ENCODE results near the gene SULT6B1. TPM values are rescaled to one million over a fixed set of nuclear protein-coding genes. Genes with fewer than 3 reads are reported as not detected.

SULT6B1 gene
- total RNA-seq (2022; extraction: Qiagen RNA extraction), result not detected in 5 replicates

GRCh38 chr2:37188570-37188969, at the start of gene SULT6B1:
Gene SULT6B1 (minus strand): TSS chr2:37188670. CDS start chr2:37188640, 30 bp downstream.

GRCh38 chr2:37231241-37232130, 43.0 kb upstream of the SULT6B1 start, which contains the start of the genes CEBPZ and NDUFAF7:
Gene CEBPZ (minus strand): TSS chr2:37231596. CDS start chr2:37231567, 29 bp downstream.
Gene NDUFAF7 (plus strand): TSS chr2:37231658. CDS start chr2:37231706, 48 bp downstream.

GRCh38 chr2:37196320-37197195, 8.1 kb upstream of the SULT6B1 start, which contains the start of gene CEBPZOS:
Gene CEBPZOS (plus strand): TSS chr2:37196496. CDS start chr2:37199705, 3,209 bp downstream.

GRCh38 chr2:37156857-37157714, 31.4 kb downstream of the SULT6B1 start, which contains the start of gene EIF2AK2:
Gene EIF2AK2 (minus strand): TSS chr2:37156980. CDS start chr2:37147806, 9,174 bp downstream.

Other genes starting within 250 kb of the SULT6B1 start
- gene STRN, start 222.1 kb downstream of the SULT6B1 start, total RNA-seq (2022; extraction: Qiagen RNA extraction), result 11.4 to 16.6 TPM (median 15.7 TPM) in 5 replicates
- 5.7 to 7.8 TPM (median 6.8 TPM) in 5 replicates for gene HEATR5B, start 104.3 kb downstream of the SULT6B1 start, total RNA-seq (2022; extraction: Qiagen RNA extraction)
- 7.8 to 11.4 TPM (median 9.2 TPM) in 5 replicates for gene GPATCH11, start 104.2 kb downstream of the SULT6B1 start, total RNA-seq (2022; extraction: Qiagen RNA extraction)
- gene EIF2AK2, start 31.7 kb downstream of the SULT6B1 start, total RNA-seq (2022; extraction: Qiagen RNA extraction), result 16.2 to 31.7 TPM (median 20.8 TPM) in 5 replicates
- 36.4 to 39.5 TPM (median 37.4 TPM) in 5 replicates for gene CEBPZOS, start 7.8 kb upstream of the SULT6B1 start, total RNA-seq (2022; extraction: Qiagen RNA extraction)
- gene CEBPZ, start 42.9 kb upstream of the SULT6B1 start, total RNA-seq (2022; extraction: Qiagen RNA extraction), result 58.3 to 82.9 TPM (median 63.7 TPM) in 5 replicates
- 16.7 to 18.4 TPM (median 17.7 TPM) in 5 replicates for gene NDUFAF7, start 43.0 kb upstream of the SULT6B1 start, total RNA-seq (2022; extraction: Qiagen RNA extraction)
- 8.6 to 17.3 TPM (median 12.5 TPM) in 5 replicates for gene PRKD3, start 136.2 kb upstream of the SULT6B1 start, total RNA-seq (2022; extraction: Qiagen RNA extraction)
- 20.8 to 25.2 TPM (median 23.4 TPM) in 5 replicates for gene QPCT, start 156.0 kb upstream of the SULT6B1 start, total RNA-seq (2022; extraction: Qiagen RNA extraction)